Ammon's horn (tissue), 1 donor: ENCODE data around the gene MYO18B.

Experiments used
- DNase-seq: peaks from one replicate; pipeline ENCODE4 v3.0.0-alpha.2; 2016; ENCODE audit warnings: low spot score

Gene MYO18B

GRCh38 chr22:25714739-25715138 is 27.2 kb upstream of the MYO18B start:
- no peak for DNase-seq

- DNase-seq, result no peak
Observed at GRCh38 chr22:25716637-25717036, 25.4 kb upstream of the MYO18B start.

GRCh38 chr22:25718135-25718840 is 23.7 kb upstream of the MYO18B start:
- no peak for DNase-seq

GRCh38 chr22:25722223-25722622 is 19.8 kb upstream of the MYO18B start:
- DNase-seq, result no peak

- DNase-seq, result no peak
Observed at GRCh38 chr22:25722626-25723025, 19.4 kb upstream of the MYO18B start.

- DNase-seq, result no peak
Observed at GRCh38 chr22:25726241-25726640, 15.7 kb upstream of the MYO18B start.

GRCh38 chr22:25728071-25728470 is 13.9 kb upstream of the MYO18B start:
- no peak for DNase-seq

- no peak for DNase-seq
Observed at GRCh38 chr22:25729016-25729995, 12.7 kb upstream of the MYO18B start.

GRCh38 chr22:25735650-25736049 is 6.3 kb upstream of the MYO18B start:
- no peak for DNase-seq

- no peak for DNase-seq
Observed at GRCh38 chr22:25736378-25737011, 5.5 kb upstream of the MYO18B start.

- no peak for DNase-seq
Observed at GRCh38 chr22:25739659-25740344, 2.2 kb upstream of the MYO18B start.

GRCh38 chr22:25742918-25743708 is 1.1 kb downstream of the MYO18B start:
- DNase-seq, result no peak

GRCh38 chr22:25744694-25745093 is 2.7 kb downstream of the MYO18B start:
- DNase-seq, result no peak

GRCh38 chr22:25745341-25746011 is 3.5 kb downstream of the MYO18B start:
- no peak for DNase-seq

GRCh38 chr22:25746012-25746373 is 4.0 kb downstream of the MYO18B start:
- no peak for DNase-seq

GRCh38 chr22:25747245-25747944 is 5.4 kb downstream of the MYO18B start:
- DNase-seq, result no peak

GRCh38 chr22:25748140-25748539 is 6.2 kb downstream of the MYO18B start:
- no peak for DNase-seq

GRCh38 chr22:25748704-25749103 is 6.7 kb downstream of the MYO18B start:
- no peak for DNase-seq

- no peak for DNase-seq
Observed at GRCh38 chr22:25749420-25750169, 7.6 kb downstream of the MYO18B start.
